Neuronal stem cell (in vitro differentiated cells): Measurements from ENCODE around the gene TIRAP.

Experiments
- DNase-seq: peaks from one replicate; pipeline ENCODE4 v3.0.0-alpha.2; 2013; ENCODE audit warnings: low spot score
- H2AFZ ChIP-seq: one replicate; pipeline ENCODE4 v1.6.1; 2013; ENCODE audit warnings: mild to moderate bottlenecking, low read length, inconsistent platforms
- H2AK5ac ChIP-seq: 2 replicates; pipeline ENCODE4 v1.6.1; 2013; ENCODE audit warnings: low read depth, mild to moderate bottlenecking, inconsistent platforms, low read length, moderate library complexity, mixed read lengths
- H2BK120ac ChIP-seq: 2 replicates; pipeline ENCODE4 v1.6.1; 2013; ENCODE audit warnings: low read depth, mild to moderate bottlenecking, inconsistent platforms, low read length, moderate library complexity, mixed read lengths
- H2BK12ac ChIP-seq: one replicate; pipeline ENCODE4 v1.6.1; 2013; ENCODE audit warnings: low read length, inconsistent platforms
- H2BK15ac ChIP-seq: 2 replicates; pipeline ENCODE4 v1.6.1; 2013; ENCODE audit warnings: mild to moderate bottlenecking, low read length, inconsistent platforms, mixed read lengths
- H2BK5ac ChIP-seq: one replicate; pipeline ENCODE4 v1.6.1; 2013; ENCODE audit warnings: inconsistent platforms, mild to moderate bottlenecking, low read length, moderate library complexity
- H3K14ac ChIP-seq: one replicate; pipeline ENCODE4 v1.6.1; 2013; ENCODE audit warnings: low read length, inconsistent platforms
- H3K18ac ChIP-seq: 2 replicates; pipeline ENCODE4 v1.6.1; 2013; ENCODE audit warnings: low read length, inconsistent platforms
- H3K23ac ChIP-seq: 2 replicates; pipeline ENCODE4 v1.6.1; 2013; ENCODE audit warnings: low read depth, mild to moderate bottlenecking, mixed read lengths, low read length, inconsistent platforms; ENCODE audit not compliant: poor library complexity
- H3K27ac ChIP-seq: replicated peaks from 3 replicates; pipeline ENCODE4 v1.5.1; 2013; ENCODE audit warnings: low read length, inconsistent platforms
- H3K27me3 ChIP-seq, 3 experiments: 2 replicates each; pipeline ENCODE4 v1.6.1; 2013; ENCODE audit warnings: low read length in 3 of 3, mild to moderate bottlenecking in 2 of 3, inconsistent platforms in 1 of 3, low read depth in 1 of 3, mixed read lengths in 1 of 3, moderate library complexity in 1 of 3; ENCODE audit not compliant: control insufficient read depth in 3 of 3, insufficient read depth in 3 of 3
- H3K36me3 ChIP-seq, 2 donors: replicated peaks in 1 of 2; 2 replicates each; pipeline ENCODE4 v1.6.1; 2013; ENCODE audit warnings: low read length in 2 of 2; ENCODE audit not compliant: control insufficient read depth in 2 of 2, insufficient read depth in 2 of 2
- H3K4ac ChIP-seq: 2 replicates; pipeline ENCODE4 v1.6.1; 2013; ENCODE audit warnings: inconsistent platforms, mild to moderate bottlenecking, low read length, moderate library complexity
- H3K4me1 ChIP-seq, 2 donors: 1 replicate in 1 of 2; 2 replicates in 1 of 2; pipeline ENCODE4 v1.6.1; 2013; ENCODE audit warnings: low read length in 2 of 2, low read depth in 1 of 2; ENCODE audit not compliant: control insufficient read depth in 2 of 2, insufficient read depth in 1 of 2
- H3K4me2 ChIP-seq: one replicate; pipeline ENCODE4 v1.6.1; 2013; ENCODE audit warnings: mild to moderate bottlenecking, low read length, inconsistent platforms; ENCODE audit not compliant: insufficient read depth, poor library complexity, severe bottlenecking
- H3K4me3 ChIP-seq, 2 donors: 2 replicates each; pipeline ENCODE4 v1.5.1; 2013; ENCODE audit warnings: low read length in 2 of 2, mild to moderate bottlenecking in 2 of 2, inconsistent platforms in 1 of 2, moderate library complexity in 1 of 2
- H3K79me1 ChIP-seq: one replicate; pipeline ENCODE4 v1.6.1; 2013; ENCODE audit warnings: low read depth, mild to moderate bottlenecking, inconsistent platforms, low read length, moderate library complexity
- H3K9ac ChIP-seq: one replicate; pipeline ENCODE4 v1.6.1; 2013; ENCODE audit warnings: mild to moderate bottlenecking, low read depth, low read length, inconsistent platforms; ENCODE audit not compliant: poor library complexity
- H3K9me3 ChIP-seq, 2 donors: replicated peaks in 1 of 2; 2 replicates each; pipeline versions ENCODE3 to v1.6.1; 2013; ENCODE audit warnings: low read length in 2 of 2, mild to moderate bottlenecking in 2 of 2, inconsistent platforms in 1 of 2, low read depth in 1 of 2, mixed read lengths in 1 of 2, moderate library complexity in 1 of 2; ENCODE audit not compliant: control insufficient read depth in 2 of 2, insufficient read depth in 1 of 2
- H4K8ac ChIP-seq: one replicate; pipeline ENCODE4 v1.6.1; 2013; ENCODE audit warnings: low read depth, mild to moderate bottlenecking, inconsistent platforms, low read length, moderate library complexity
- H4K91ac ChIP-seq: one replicate; pipeline ENCODE4 v1.6.1; 2013; ENCODE audit warnings: low read length, low read depth, mild to moderate bottlenecking, inconsistent platforms; ENCODE audit not compliant: poor library complexity
- WGBS, 2 donors: extraction: QIAGEN DNeasy Blood & Tissue Kit; methylation state at CpG; one replicate each; pipeline ENCODE4 v1.1.7; 2013; ENCODE audit warnings: missing lambda C conversion rate in 2 of 2, mixed read lengths in 1 of 2; ENCODE audit not compliant: insufficient read length in 2 of 2, insufficient replicate concordance in 1 of 2; ENCODE audit errors: extremely low coverage in 2 of 2; 5-methylcytosine and 5-hydroxymethylcytosine counted together

TIRAP gene

GRCh38 chr11:126312961-126313360 is 30.1 kb downstream of the TIRAP start:
- Histone ChIP-seq H3K4me2 (no peak overlapping the region), H4K91ac (no peak overlapping the region), H2BK120ac (no peak overlapping the region), H3K23ac (no peak overlapping the region), H3K27me3 (no peaks in the 10 kb centered on the region), H4K8ac (no peak overlapping the region), H2BK5ac (no peak overlapping the region), H3K4me1 (no peaks in the 10 kb centered on the region), H3K18ac (no peak overlapping the region), H3K79me1 (no peaks in the 10 kb centered on the region), H2AFZ (no peak overlapping the region), H2AK5ac (no peak overlapping the region), H3K9ac (no peak overlapping the region), H3K27ac (no peak overlapping the region), H3K4ac (no peak overlapping the region), H2BK12ac (no peak overlapping the region), H3K4me3 (no peak overlapping the region), H3K14ac (no peak overlapping the region), H3K36me3 (peaks cover 2 to 46% of the 10 kb centered on the region in 2 donors), H2BK15ac (no peak overlapping the region), H3K9me3 (peaks cover 0 to 4% of the 10 kb centered on the region in 2 donors)
- DNase-seq = no peak
- WGBS, 2 donors = no CpG with 5 or more reads among the region's 8 CpGs

GRCh38 chr11:126313826-126314225 is 30.9 kb downstream of the TIRAP start:
- H3K14ac ChIP-seq = no peak overlapping the region
- no peak overlapping the region for H4K91ac ChIP-seq
- H2AFZ ChIP-seq = no peak overlapping the region
- H3K23ac ChIP-seq = no peak overlapping the region
- H3K79me1 ChIP-seq = no peaks in the 10 kb centered on the region
- peaks cover 4 to 6% of the 10 kb centered on the region in 2 donors for H3K4me1 ChIP-seq
- H3K36me3 ChIP-seq = peaks cover 2 to 42% of the 10 kb centered on the region in 2 donors
- no peak overlapping the region for H2AK5ac ChIP-seq
- no peak overlapping the region for H3K4ac ChIP-seq
- no peak overlapping the region for H3K27ac ChIP-seq
- no peak overlapping the region for H3K18ac ChIP-seq
- H3K4me3 ChIP-seq = no peak overlapping the region
- no peak overlapping the region for H2BK120ac ChIP-seq
- no peaks in the 10 kb centered on the region for H3K27me3 ChIP-seq
- no peak overlapping the region for H2BK5ac ChIP-seq
- H4K8ac ChIP-seq = no peak overlapping the region
- H3K9me3 ChIP-seq = peaks cover 0 to 4% of the 10 kb centered on the region in 2 donors
- H2BK15ac ChIP-seq = no peak overlapping the region
- no peak overlapping the region for H2BK12ac ChIP-seq
- no CpG with 5 or more reads among the region's 5 CpGs for WGBS, 2 donors
- DNase-seq = no peak
- H3K9ac ChIP-seq = no peak overlapping the region
- no peak overlapping the region for H3K4me2 ChIP-seq

GRCh38 chr11:126317432-126317755 is 34.5 kb downstream of the TIRAP start:
- H3K9ac ChIP-seq = no peak overlapping the region
- H4K8ac ChIP-seq = no peak overlapping the region
- no peak overlapping the region for H3K27ac ChIP-seq
- no peak overlapping the region for H2BK120ac ChIP-seq
- no peak overlapping the region for H4K91ac ChIP-seq
- H2BK12ac ChIP-seq = no peak overlapping the region
- no peak overlapping the region for H3K4me3 ChIP-seq
- no peak overlapping the region for H3K4me2 ChIP-seq
- no peak overlapping the region for H2AFZ ChIP-seq
- H2BK5ac ChIP-seq = no peak overlapping the region
- no peak overlapping the region for H3K4ac ChIP-seq
- H3K36me3 ChIP-seq = peaks cover 0 to 21% of the 10 kb centered on the region in 2 donors
- WGBS, 2 donors = no CpG with 5 or more reads among the region's 1 CpG
- H2AK5ac ChIP-seq = no peak overlapping the region
- no peak overlapping the region for H3K23ac ChIP-seq
- H3K79me1 ChIP-seq = no peaks in the 10 kb centered on the region
- H3K14ac ChIP-seq = no peak overlapping the region
- no peak overlapping the region for H2BK15ac ChIP-seq
- peaks cover 0 to 4% of the 10 kb centered on the region in 2 donors for H3K9me3 ChIP-seq
- no peak overlapping the region for H3K18ac ChIP-seq
- H3K4me1 ChIP-seq = peaks cover 4 to 9% of the 10 kb centered on the region in 2 donors
- no peaks in the 10 kb centered on the region for H3K27me3 ChIP-seq
- DNase-seq = no peak

- Histone ChIP-seq H3K4ac (no peak overlapping the region), H3K9me3 (peaks cover 0 to 4% of the 10 kb centered on the region in 2 donors), H3K27me3 (no peaks in the 10 kb centered on the region), H2BK15ac (no peak overlapping the region), H3K9ac (no peak overlapping the region), H3K27ac (no peak overlapping the region), H3K4me1 (peaks cover 4 to 9% of the 10 kb centered on the region in 2 donors), H4K8ac (no peak overlapping the region), H2BK5ac (no peak overlapping the region), H3K4me3 (no peak overlapping the region), H3K79me1 (no peaks in the 10 kb centered on the region), H2BK12ac (no peak overlapping the region), H2AK5ac (no peak overlapping the region), H2AFZ (no peak overlapping the region), H3K23ac (no peak overlapping the region), H3K36me3 (peaks cover 0 to 21% of the 10 kb centered on the region in 2 donors), H3K14ac (peak overlapping the region; percentile 31), H4K91ac (no peak overlapping the region), H3K18ac (peak overlapping the region; percentile 11), H2BK120ac (no peak overlapping the region), H3K4me2 (no peak overlapping the region)
- DNase-seq = no peak
- no CpG with 5 or more reads among the region's 14 CpGs for WGBS, 2 donors
Measured at GRCh38 chr11:126317756-126318573, 35.1 kb downstream of the TIRAP start.
